Transverse colon (tissue), 4 donors: ENCODE results near the gene GNG7.

ENCODE experiments used
- CTCF ChIP-seq, 5 experiments: fragments of 200-600 bp in 3 of 5; fragments of 450-650 bp in 2 of 5; sonication (generic) in 3 of 5; IDR thresholded peaks; 1 replicate in 2 of 5; 2 replicates in 3 of 5; pipeline ENCODE4 v1.5.1; 2016 to 2017; ENCODE audit warnings: antibody characterized with exemption in 5 of 5, inconsistent platforms in 3 of 5, mild to moderate bottlenecking in 2 of 5, moderate library complexity in 1 of 5
- EP300 ChIP-seq: sonication (generic); formaldehyde crosslinking; IDR thresholded peaks from one replicate; pipeline ENCODE4 v1.6.1; 2017; ENCODE audit warnings: antibody characterized with exemption, low read depth
- POLR2A ChIP-seq: fragments of 450-650 bp; IDR thresholded peaks from one replicate; pipeline ENCODE4 v1.6.1; 2016; ENCODE audit warnings: antibody characterized with exemption, mild to moderate bottlenecking, moderate library complexity
- POLR2AphosphoS5 ChIP-seq, 3 donors: sonication (generic); formaldehyde crosslinking; IDR thresholded peaks; one replicate each; pipeline ENCODE4 v1.6.1; 2016; ENCODE audit warnings: antibody characterized with exemption in 3 of 3

GRCh38 chr19:2711172-2711874, 8.8 kb upstream of the GNG7 start:
- no peak for TF ChIP-seq CTCF (IDR thresholded peaks at IDR 0.05)
- TF ChIP-seq POLR2A = no peak
- no peak for TF ChIP-seq POLR2AphosphoS5 (IDR thresholded peaks at IDR 0.05)
- TF ChIP-seq EP300 = no peak
